ENCODE results near the gene NUDT17. TPM values are rescaled to one million over a fixed set of nuclear protein-coding genes. Genes with fewer than 3 reads are reported as not detected.
"Not testable (repeated sequence)": the region's sequence is repeated elsewhere in the genome, so short reads cannot be mapped to it uniquely, and the experiment has no call there.

The NUDT17 gene
- total RNA-seq, 1 donor from 2014 or later, result 3.8 TPM

DNA sequence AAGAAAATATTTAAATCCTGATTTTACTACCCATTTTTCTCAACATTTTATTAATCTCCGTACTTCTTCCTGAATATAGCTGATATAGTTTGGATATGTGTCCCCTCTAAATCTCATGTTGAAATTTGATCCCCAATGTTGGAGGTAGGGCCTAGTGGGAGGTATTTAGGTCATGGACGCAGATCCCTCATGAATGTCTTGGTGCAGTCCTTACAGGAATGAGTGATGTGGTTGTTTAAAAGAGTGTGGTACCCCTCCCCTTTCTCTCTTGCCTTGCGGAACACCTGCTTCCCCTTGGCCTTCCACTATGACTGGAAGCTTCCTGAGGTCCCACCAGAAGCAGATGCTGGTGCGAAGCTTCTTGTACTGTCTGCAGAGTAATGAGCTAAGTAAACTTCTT, 39.0 kb upstream of the NUDT17 start:
- H3K4me3 Mint-ChIP-seq (ENCODE audit: unreplicated experiment), result no peak overlapping the region

DNA sequence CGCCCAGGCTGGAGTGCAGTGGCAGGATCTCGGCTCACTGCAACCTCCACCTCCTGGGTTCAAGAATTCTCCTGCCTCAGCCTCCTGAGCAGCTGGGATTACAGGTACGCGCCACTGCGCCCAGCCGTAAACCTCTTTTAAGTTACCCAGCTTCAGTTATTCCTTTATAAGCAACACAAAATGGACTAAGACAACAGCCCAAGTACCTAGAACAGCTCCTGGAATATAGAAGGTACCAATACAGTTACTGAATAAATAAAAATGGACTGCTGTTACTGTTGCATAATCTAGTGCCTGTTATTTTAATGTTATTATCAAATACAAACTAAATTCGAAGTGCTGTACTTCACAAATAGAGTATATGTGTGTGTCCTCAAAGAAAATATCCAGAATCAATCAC, 38.6 kb upstream of the NUDT17 start:
- H3K27ac Mint-ChIP-seq (ENCODE audit: unreplicated experiment), result no peak overlapping the region

More for the DNA sequence above, 39.0 kb upstream of the NUDT17 start:
- H3K27ac Mint-ChIP-seq (ENCODE audit: unreplicated experiment), result no peak overlapping the region
- H3K27me3 Mint-ChIP-seq (ENCODE audit: unreplicated experiment), result no peaks in the 10 kb centered on the region
- H3K9me3 Mint-ChIP-seq (ENCODE audit: unreplicated experiment), result no peaks in the 10 kb centered on the region
- TF ChIP-seq, protein P1, sequence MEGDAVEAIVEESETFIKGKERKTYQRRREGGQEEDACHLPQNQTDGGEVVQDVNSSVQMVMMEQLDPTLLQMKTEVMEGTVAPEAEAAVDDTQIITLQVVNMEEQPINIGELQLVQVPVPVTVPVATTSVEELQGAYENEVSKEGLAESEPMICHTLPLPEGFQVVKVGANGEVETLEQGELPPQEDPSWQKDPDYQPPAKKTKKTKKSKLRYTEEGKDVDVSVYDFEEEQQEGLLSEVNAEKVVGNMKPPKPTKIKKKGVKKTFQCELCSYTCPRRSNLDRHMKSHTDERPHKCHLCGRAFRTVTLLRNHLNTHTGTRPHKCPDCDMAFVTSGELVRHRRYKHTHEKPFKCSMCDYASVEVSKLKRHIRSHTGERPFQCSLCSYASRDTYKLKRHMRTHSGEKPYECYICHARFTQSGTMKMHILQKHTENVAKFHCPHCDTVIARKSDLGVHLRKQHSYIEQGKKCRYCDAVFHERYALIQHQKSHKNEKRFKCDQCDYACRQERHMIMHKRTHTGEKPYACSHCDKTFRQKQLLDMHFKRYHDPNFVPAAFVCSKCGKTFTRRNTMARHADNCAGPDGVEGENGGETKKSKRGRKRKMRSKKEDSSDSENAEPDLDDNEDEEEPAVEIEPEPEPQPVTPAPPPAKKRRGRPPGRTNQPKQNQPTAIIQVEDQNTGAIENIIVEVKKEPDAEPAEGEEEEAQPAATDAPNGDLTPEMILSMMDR (IDR thresholded peaks at IDR 0.05; ENCODE audit: unreplicated experiment), result no peak
- no peaks in the 10 kb centered on the region for H3K36me3 Mint-ChIP-seq (ENCODE audit: low read depth, unreplicated experiment)
- no peak for DNase-seq (ENCODE audit: low spot score)
- peaks cover 12% of the 10 kb centered on the region for H3K4me1 Mint-ChIP-seq (ENCODE audit: unreplicated experiment)

DNA sequence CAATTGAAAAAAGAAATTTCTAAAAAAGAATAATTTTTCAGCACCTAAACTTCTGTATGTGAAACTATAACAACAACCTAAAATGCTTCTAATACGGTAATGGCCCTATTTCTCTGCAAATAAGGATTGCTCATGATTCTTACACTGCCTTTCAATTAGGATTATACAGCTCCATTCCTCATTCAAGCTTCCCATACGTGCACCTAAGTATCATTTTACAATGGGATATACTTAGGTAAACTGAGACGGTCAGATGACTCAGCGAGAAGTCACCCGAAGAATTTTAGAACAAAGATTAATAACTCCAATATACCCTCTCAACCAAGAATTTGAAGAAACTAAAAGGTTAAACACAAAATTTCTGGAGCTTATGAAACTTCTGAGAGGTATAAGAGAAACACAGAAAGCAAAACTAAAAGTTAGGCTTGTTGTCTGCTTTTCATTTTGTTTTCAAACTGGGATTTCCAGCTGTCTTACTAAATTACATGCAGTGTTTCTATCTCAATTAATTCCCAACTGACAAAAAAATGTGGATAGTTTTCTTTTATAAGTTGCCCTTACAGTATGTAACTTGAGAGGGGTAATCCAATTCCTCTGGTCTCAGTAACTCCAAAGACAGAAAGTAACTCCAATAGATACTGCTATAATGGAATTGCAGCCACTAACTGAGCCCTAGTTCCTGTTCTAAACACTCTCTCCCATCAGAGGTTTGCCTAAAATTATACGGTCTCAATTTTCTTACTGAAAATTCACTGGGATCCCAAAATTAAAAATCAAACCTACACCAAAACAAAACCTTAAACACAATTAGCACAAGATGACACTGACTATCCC, 32.2 kb upstream of the NUDT17 start:
- H3K27ac Mint-ChIP-seq (ENCODE audit: unreplicated experiment); H3K27me3 Mint-ChIP-seq (ENCODE audit: unreplicated experiment); H3K4me3 Mint-ChIP-seq (ENCODE audit: unreplicated experiment); DNase-seq (ENCODE audit: low spot score); H3K36me3 Mint-ChIP-seq (ENCODE audit: low read depth, unreplicated experiment); H3K9me3 Mint-ChIP-seq (ENCODE audit: unreplicated experiment); H3K4me1 Mint-ChIP-seq (ENCODE audit: unreplicated experiment): not testable (repeated sequence)

More for the DNA sequence above, 38.6 kb upstream of the NUDT17 start:
- Mint-ChIP-seq H3K4me3 (ENCODE audit: unreplicated experiment) (no peak overlapping the region), H3K36me3 (ENCODE audit: low read depth, unreplicated experiment) (no peaks in the 10 kb centered on the region), H3K4me1 (ENCODE audit: unreplicated experiment) (peaks cover 11% of the 10 kb centered on the region), H3K9me3 (ENCODE audit: unreplicated experiment) (no peaks in the 10 kb centered on the region), H3K27me3 (ENCODE audit: unreplicated experiment) (no peaks in the 10 kb centered on the region)
- TF ChIP-seq, protein P1 (IDR thresholded peaks at IDR 0.05; ENCODE audit: unreplicated experiment), result no peak
- no peak for DNase-seq (ENCODE audit: low spot score)

DNA sequence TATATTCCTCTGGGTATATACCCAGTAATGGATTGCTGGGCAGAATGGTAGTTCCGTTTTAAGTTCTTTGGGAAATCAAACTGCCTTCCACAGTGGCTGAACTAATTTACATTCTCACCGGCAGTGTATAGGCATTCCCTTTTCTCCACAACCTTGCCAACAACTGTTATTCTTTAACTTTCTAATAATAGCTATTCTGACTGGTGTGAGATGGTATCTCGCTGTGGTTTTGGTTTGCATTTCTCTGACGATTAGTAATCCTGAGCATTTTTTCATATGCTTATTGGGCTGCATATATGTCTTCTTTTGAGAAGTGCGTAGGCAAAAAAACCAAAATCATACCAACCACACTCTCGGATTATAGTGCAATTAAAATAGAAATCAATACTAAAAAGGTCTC, 27.3 kb upstream of the NUDT17 start:
- not testable (repeated sequence) for H3K27me3 Mint-ChIP-seq (ENCODE audit: unreplicated experiment); H3K36me3 Mint-ChIP-seq (ENCODE audit: low read depth, unreplicated experiment); H3K27ac Mint-ChIP-seq (ENCODE audit: unreplicated experiment); DNase-seq (ENCODE audit: low spot score); H3K4me1 Mint-ChIP-seq (ENCODE audit: unreplicated experiment); H3K4me3 Mint-ChIP-seq (ENCODE audit: unreplicated experiment); H3K9me3 Mint-ChIP-seq (ENCODE audit: unreplicated experiment)

DNA sequence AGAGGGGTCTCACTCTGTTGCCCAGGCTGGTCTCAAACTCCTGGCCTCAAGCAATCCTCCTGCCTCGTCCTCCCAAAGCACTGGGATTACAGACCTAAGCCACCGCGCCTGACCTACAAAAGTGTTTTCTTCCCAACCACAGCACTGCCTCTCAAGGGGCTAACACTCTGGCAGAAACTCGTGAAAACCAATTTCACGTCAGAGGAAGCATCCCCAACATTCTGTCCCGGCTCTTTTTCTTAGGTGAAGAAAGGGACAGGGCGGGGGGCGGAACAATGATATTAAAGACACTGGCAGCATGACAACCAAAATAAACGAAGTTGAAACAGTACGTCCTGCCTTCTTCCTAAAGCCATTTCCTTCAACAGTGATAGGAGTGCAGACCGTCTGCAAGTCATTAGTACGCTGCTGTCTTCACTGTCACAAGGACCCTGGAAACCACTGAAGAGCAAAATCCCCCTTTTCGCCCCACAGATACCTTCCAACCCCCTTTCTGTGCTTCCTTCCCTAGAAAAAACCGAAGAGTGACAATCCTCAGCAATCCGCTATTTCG, 22.6 kb upstream of the NUDT17 start:
- not testable (repeated sequence) for H3K9me3 Mint-ChIP-seq (ENCODE audit: unreplicated experiment)

DNA sequence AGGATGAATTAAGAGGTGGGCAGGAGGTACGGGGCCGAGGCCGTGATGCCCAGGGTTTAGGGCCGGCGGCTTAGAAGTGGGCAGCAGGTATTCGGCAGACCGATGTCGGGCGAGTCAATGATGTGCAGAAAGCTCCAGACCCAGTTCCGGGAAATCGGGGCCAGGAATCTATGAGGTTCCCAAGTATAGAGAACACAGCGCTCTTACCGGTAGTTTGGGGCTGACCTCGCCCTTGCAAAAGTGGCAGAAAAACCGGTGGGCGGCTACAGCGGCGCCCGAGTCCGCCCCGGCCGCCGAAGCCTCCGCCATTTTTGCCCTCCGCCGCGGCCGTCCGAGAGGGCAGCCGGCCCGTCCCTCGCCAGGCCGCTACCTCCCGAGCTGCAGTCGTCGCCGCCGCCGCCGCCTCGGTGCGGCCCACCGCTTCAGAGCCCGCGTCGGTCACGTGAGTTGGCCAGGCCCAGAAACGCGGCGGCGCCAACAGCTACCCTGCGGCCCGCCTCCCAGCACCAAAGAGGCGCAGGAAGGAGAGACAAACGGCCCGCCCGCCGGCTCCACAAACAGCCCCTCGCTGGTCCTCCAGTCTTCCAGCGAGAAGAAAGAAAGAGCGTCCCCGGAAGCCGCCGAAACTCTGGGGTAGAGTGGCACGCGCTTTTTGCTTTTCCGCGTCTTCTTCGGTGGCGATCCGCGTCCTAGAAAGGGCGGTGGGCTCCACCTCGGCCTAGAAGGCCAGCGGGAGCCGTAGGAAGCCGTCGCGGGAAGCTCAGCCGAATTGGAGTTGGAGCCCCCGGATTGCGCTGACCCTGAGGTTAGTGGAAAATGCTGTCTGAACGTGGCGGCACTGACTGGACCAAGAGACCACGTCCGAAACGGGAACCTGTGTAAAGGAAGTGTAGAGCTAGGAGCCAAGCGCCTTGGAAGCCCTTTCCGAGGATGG, 21.6 kb upstream of the NUDT17 start, which contains the start of the genes POLR3C and RNF115:
Gene POLR3C, plus strand, starts transcription at position 636 of the 934 bp plus-strand sequence. CDS start 1,577 bp downstream, outside the sequence.
Gene RNF115, minus strand, starts transcription at position 531 of the 934 bp plus-strand sequence. Its CDS starts 222 bp downstream, at position 309.
- H3K27me3 Mint-ChIP-seq (ENCODE audit: unreplicated experiment), result peaks cover 2% of the 10 kb centered on the region
- H3K4me3 Mint-ChIP-seq (ENCODE audit: unreplicated experiment), result peak within 1 kb of the TSS; percentile 99
- peak; percentile 79 for DNase-seq (ENCODE audit: low spot score)
- H3K27ac Mint-ChIP-seq (ENCODE audit: unreplicated experiment), result peak within 1 kb of the TSS; percentile 90
- H3K4me1 Mint-ChIP-seq (ENCODE audit: unreplicated experiment), result peaks cover 5% of the 10 kb centered on the region
- no peaks in the 10 kb centered on the region for H3K9me3 Mint-ChIP-seq (ENCODE audit: unreplicated experiment)
- peaks cover 18% of the 10 kb centered on the region for H3K36me3 Mint-ChIP-seq (ENCODE audit: low read depth, unreplicated experiment)
- TF ChIP-seq, protein P1 (IDR thresholded peaks at IDR 0.05; ENCODE audit: unreplicated experiment), result no peak

More for the DNA sequence above, 22.6 kb upstream of the NUDT17 start:
- H3K27ac Mint-ChIP-seq (ENCODE audit: unreplicated experiment); H3K4me3 Mint-ChIP-seq (ENCODE audit: unreplicated experiment); H3K36me3 Mint-ChIP-seq (ENCODE audit: low read depth, unreplicated experiment); DNase-seq (ENCODE audit: low spot score); H3K4me1 Mint-ChIP-seq (ENCODE audit: unreplicated experiment); H3K27me3 Mint-ChIP-seq (ENCODE audit: unreplicated experiment): not testable (repeated sequence)
